Measurements from ENCODE around the gene ZNF469. TPM values are rescaled to one million over a fixed set of nuclear protein-coding genes. Genes with fewer than 3 reads are reported as not detected.

The ZNF469 gene
- total and polyA plus RNA-seq, 7 donors, result under 0.01 to 1.7 (median 0.36) TPM

DNA sequence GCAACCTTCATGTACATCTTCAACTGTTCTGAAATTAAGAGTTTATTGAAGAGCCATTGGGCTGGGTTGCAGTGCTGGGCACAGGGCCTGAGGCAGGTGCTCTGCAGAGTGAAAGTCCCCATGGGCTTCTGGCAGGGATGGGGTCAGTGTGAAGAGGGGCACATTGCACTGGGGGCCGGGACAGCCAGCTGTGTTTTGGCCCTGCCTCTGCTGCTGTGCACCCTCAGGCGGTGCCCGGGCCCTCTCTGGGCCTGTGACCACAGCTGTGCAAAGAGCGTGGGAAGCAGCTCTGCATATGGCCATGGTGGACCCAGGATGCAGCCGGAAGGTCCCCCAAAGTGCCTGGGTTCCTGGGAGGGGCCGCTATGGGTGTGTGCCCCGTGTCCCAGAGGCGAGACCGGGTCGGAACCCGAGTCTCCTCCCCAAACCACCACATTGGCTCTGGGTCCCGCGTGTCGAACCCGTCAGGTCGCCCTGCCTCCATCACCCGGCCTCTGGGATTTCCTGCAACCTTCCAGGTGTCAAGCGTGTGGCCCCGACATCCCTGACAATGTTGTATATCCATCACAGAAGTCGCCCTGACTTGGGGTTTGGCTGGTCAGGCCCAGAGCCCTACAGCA is 38.2 kb upstream of the ZNF469 start:
- Histone ChIP-seq H3K4me1 (no peaks in the 10 kb centered on the region), H3K27ac (no peak overlapping the region), H3K4me3 (no peak overlapping the region), H3K36me3 (no peaks in the 10 kb centered on the region), H3K27me3 (peaks cover 0 to 6% (median 0%) of the 10 kb centered on the region in 3 donors), H3K9me3 (no peaks in the 10 kb centered on the region)
- intact Hi-C loops (cut with DNase I), result no loop called here
- TF ChIP-seq CTCF (IDR thresholded peaks at IDR 0.05) (no peak), POLR2A (IDR thresholded peaks at IDR 0.05) (no peak), EP300 (IDR thresholded peaks at IDR 0.05) (no peak), POLR2AphosphoS5 (IDR thresholded peaks at IDR 0.05) (no peak)
- DNase-seq, result no peak
- 90 to 93% methylated on average over 20 of the region's 20 CpGs for WGBS, 2 donors

GRCh38 chr16:88345031-88345720 is 37.6 kb upstream of the ZNF469 start:
- no peak for TF ChIP-seq POLR2A (IDR thresholded peaks at IDR 0.05)
- no peak for TF ChIP-seq EP300 (IDR thresholded peaks at IDR 0.05)
- no peak for TF ChIP-seq CTCF (IDR thresholded peaks at IDR 0.05)
- no peak for TF ChIP-seq POLR2AphosphoS5 (IDR thresholded peaks at IDR 0.05)
- Histone ChIP-seq H3K4me3 (no peak overlapping the region), H3K9me3 (no peaks in the 10 kb centered on the region), H3K36me3 (no peaks in the 10 kb centered on the region), H3K27me3 (peaks cover 0 to 4% (median 0%) of the 10 kb centered on the region in 3 donors), H3K27ac (no peak overlapping the region), H3K4me1 (no peaks in the 10 kb centered on the region)
- intact Hi-C loops (cut with DNase I), result no loop called here
- DNase-seq, result no peak
- WGBS, 2 donors, result 76 to 87% methylated on average over 18 of the region's 18 CpGs

GRCh38 chr16:88345721-88346560 is 36.8 kb upstream of the ZNF469 start:
- intact Hi-C loops (cut with DNase I), result no loop called here
- 82 to 86% methylated on average over 32 of the region's 32 CpGs for WGBS, 2 donors

More at GRCh38 chr16:88345721-88346560, 36.8 kb upstream of the ZNF469 start:
- H3K27me3 ChIP-seq, result no peaks in the 10 kb centered on the region
- no peak overlapping the region for H3K4me3 ChIP-seq
- no peaks in the 10 kb centered on the region for H3K36me3 ChIP-seq
- TF ChIP-seq CTCF (IDR thresholded peaks at IDR 0.05) (no peak), POLR2A (IDR thresholded peaks at IDR 0.05) (no peak), EP300 (IDR thresholded peaks at IDR 0.05) (no peak), POLR2AphosphoS5 (IDR thresholded peaks at IDR 0.05) (no peak)
- H3K4me1 ChIP-seq, result no peaks in the 10 kb centered on the region
- H3K27ac ChIP-seq, result no peak overlapping the region
- no peak for DNase-seq
- no peaks in the 10 kb centered on the region for H3K9me3 ChIP-seq
